Gastroesophageal sphincter (tissue), 4 donors: ENCODE results near the gene CLCA1. TPM values are rescaled to one million over a fixed set of nuclear protein-coding genes. Genes with fewer than 3 reads are reported as not detected.

Experiments used
- ATAC-seq: fragments of 150-250 bp; one replicate; pipeline ENCODE4 v1.9.1; 2016; ENCODE audit warnings: mild to moderate bottlenecking, moderate library complexity
- H3K27ac ChIP-seq, 4 donors: fragments of 200-600 bp; sonication (generic) in 3 of 4; 1 replicate in 3 of 4; 2 replicates in 1 of 4; pipeline ENCODE4 v1.5.1; 2016 to 2019
- H3K27me3 ChIP-seq: fragments of 200-600 bp; sonication (generic); one replicate; pipeline ENCODE4 v1.5.1; 2019
- H3K36me3 ChIP-seq, 2 donors: fragments of 200-600 bp; sonication (generic); one replicate each; pipeline ENCODE4 v1.5.1; 2019; ENCODE audit warnings: control low read depth in 1 of 2
- H3K4me1 ChIP-seq, 3 donors: fragments of 200-600 bp; sonication (generic); 1 replicate in 2 of 3; 2 replicates in 1 of 3; pipeline ENCODE4 v1.5.1; 2016 to 2019; ENCODE audit warnings: control low read depth in 2 of 3
- H3K4me3 ChIP-seq, 2 donors: fragments of 200-600 bp; sonication (generic); one replicate each; pipeline ENCODE4 v1.5.1; 2019; ENCODE audit warnings: mild to moderate bottlenecking in 1 of 2, moderate library complexity in 1 of 2
- H3K9me3 ChIP-seq, 3 donors: fragments of 200-600 bp; sonication (generic); one replicate each; pipeline ENCODE4 v1.5.1; 2017 to 2019; ENCODE audit warnings: control low read depth in 2 of 3
- CTCF ChIP-seq, 4 experiments: fragments of 200-600 bp in 2 of 4; fragments of 450-650 bp in 2 of 4; sonication (generic) in 1 of 4; IDR thresholded peaks; one replicate each; pipeline ENCODE4 v1.5.1; 2017 to 2019; ENCODE audit warnings: antibody characterized with exemption in 4 of 4, mild to moderate bottlenecking in 2 of 4, moderate library complexity in 2 of 4
- EP300 ChIP-seq: sonication (generic); formaldehyde crosslinking; IDR thresholded peaks from one replicate; pipeline ENCODE4 v1.6.1; 2017; ENCODE audit warnings: antibody characterized with exemption, mild to moderate bottlenecking
- POLR2A ChIP-seq, 2 donors: fragments of 450-650 bp; IDR thresholded peaks; one replicate each; pipeline ENCODE4 v1.6.1; 2017; ENCODE audit warnings: antibody characterized with exemption in 2 of 2, mild to moderate bottlenecking in 2 of 2, moderate library complexity in 1 of 2
- POLR2AphosphoS5 ChIP-seq: sonication (generic); formaldehyde crosslinking; IDR thresholded peaks from one replicate; pipeline ENCODE4 v1.6.1; 2017; ENCODE audit warnings: antibody characterized with exemption
- WGBS, 2 donors: methylation state at CpG; one replicate each; pipeline ENCODE4 v1.1.5; 2018; ENCODE audit warnings: low coverage in 1 of 2; 5-methylcytosine and 5-hydroxymethylcytosine counted together
- total RNA-seq, 4 donors: library from RNA; depleted of rRNA; stranded (reverse); fragments of >200 nt; gene quantifications; one replicate each; pipeline ENCODE4 v1.1.0, GENCODE V29; 2016

Gene CLCA1
- total RNA-seq, 4 donors from 2014 or later: not detected

- Histone ChIP-seq H3K27me3 (no peaks in the 10 kb centered on the region), H3K27ac (no peak overlapping the region), H3K4me1 (no peaks in the 10 kb centered on the region), H3K4me3 (no peak overlapping the region), H3K9me3 (no peaks in the 10 kb centered on the region), H3K36me3 (no peaks in the 10 kb centered on the region)
- no peak for ATAC-seq
- WGBS, 2 donors: 62 to 84% methylated on average over 5 of the region's 5 CpGs
- TF ChIP-seq POLR2A (IDR thresholded peaks at IDR 0.05): no peak
- no peak for TF ChIP-seq EP300
Measured at GRCh38 chr1:86455073-86455472, 13.7 kb upstream of the CLCA1 start.

- no peak for ATAC-seq
- Histone ChIP-seq H3K36me3 (no peaks in the 10 kb centered on the region), H3K4me3 (no peak overlapping the region), H3K27ac (no peak overlapping the region), H3K4me1 (no peaks in the 10 kb centered on the region), H3K9me3 (no peaks in the 10 kb centered on the region), H3K27me3 (no peaks in the 10 kb centered on the region)
- TF ChIP-seq EP300: no peak
- TF ChIP-seq POLR2A (IDR thresholded peaks at IDR 0.05): no peak
- TF ChIP-seq POLR2AphosphoS5: no peak
- TF ChIP-seq CTCF (IDR thresholded peaks at IDR 0.05): no peak
- 0 to 50% methylated on average over 1 of the region's 1 CpG for WGBS, 2 donors
Measured at GRCh38 chr1:86460998-86461397, 7.7 kb upstream of the CLCA1 start.

- TF ChIP-seq POLR2AphosphoS5 (no peak), EP300 (no peak), POLR2A (IDR thresholded peaks at IDR 0.05) (no peak), CTCF (IDR thresholded peaks at IDR 0.05) (no peak)
- H3K9me3 ChIP-seq: no peaks in the 10 kb centered on the region
- H3K4me1 ChIP-seq: no peaks in the 10 kb centered on the region
- H3K27ac ChIP-seq: no peak overlapping the region
- no peaks in the 10 kb centered on the region for H3K27me3 ChIP-seq
- ATAC-seq: no peak
- H3K4me3 ChIP-seq: no peak overlapping the region
- H3K36me3 ChIP-seq: no peaks in the 10 kb centered on the region
- 61 to 91% methylated on average over 1 to 3 of the region's 3 CpGs for WGBS, 2 donors
Measured at GRCh38 chr1:86461482-86461881, 7.2 kb upstream of the CLCA1 start.

- TF ChIP-seq POLR2AphosphoS5: no peak
- no peak for TF ChIP-seq EP300
- TF ChIP-seq CTCF (IDR thresholded peaks at IDR 0.05): no peak
- no peak for TF ChIP-seq POLR2A (IDR thresholded peaks at IDR 0.05)
- no peak for ATAC-seq
- Histone ChIP-seq H3K27ac (no peak overlapping the region), H3K27me3 (no peaks in the 10 kb centered on the region), H3K4me3 (no peak overlapping the region), H3K9me3 (no peaks in the 10 kb centered on the region), H3K4me1 (no peaks in the 10 kb centered on the region), H3K36me3 (no peaks in the 10 kb centered on the region)
- WGBS, 2 donors: 69 to 80% methylated on average over 1 of the region's 1 CpG
Measured at GRCh38 chr1:86464819-86465218, 3.9 kb upstream of the CLCA1 start.

GRCh38 chr1:86466109-86466844, 2.5 kb upstream of the CLCA1 start:
- Histone ChIP-seq H3K27me3 (no peaks in the 10 kb centered on the region), H3K4me1 (no peaks in the 10 kb centered on the region), H3K36me3 (no peaks in the 10 kb centered on the region), H3K27ac (no peak overlapping the region), H3K9me3 (no peaks in the 10 kb centered on the region), H3K4me3 (no peak overlapping the region)
- ATAC-seq: no peak
- TF ChIP-seq CTCF (IDR thresholded peaks at IDR 0.05): no peak
- no peak for TF ChIP-seq EP300
- no peak for TF ChIP-seq POLR2A (IDR thresholded peaks at IDR 0.05)
- TF ChIP-seq POLR2AphosphoS5: no peak
- WGBS, 2 donors: 50 to 100% methylated on average over 1 of the region's 2 CpGs
